ENCODE measurements around the gene ATP1A2.

ATP1A2 gene

GRCh38 chr1:160092366-160093068 is 23.0 kb upstream of the ATP1A2 start:
- no peak overlapping the region for H3K9ac ChIP-seq (ENCODE audit: low read depth, low read length)
- H3K36me3 ChIP-seq (ENCODE audit: insufficient read depth, low read length), result no peaks in the 10 kb centered on the region
- H3K4me1 ChIP-seq (ENCODE audit: insufficient read depth, low read length), result peaks cover 23% of the 10 kb centered on the region
- no peaks in the 10 kb centered on the region for H3K9me3 ChIP-seq (ENCODE audit: control insufficient read depth, insufficient read depth, low read length)

- H3K36me3 ChIP-seq (ENCODE audit: insufficient read depth, low read length), result no peaks in the 10 kb centered on the region
Observed at GRCh38 chr1:160093069-160093395, 22.5 kb upstream of the ATP1A2 start.

GRCh38 chr1:160093624-160094290 is 21.8 kb upstream of the ATP1A2 start:
- Histone ChIP-seq H3K4me1 (ENCODE audit: insufficient read depth, low read length) (peaks cover 25% of the 10 kb centered on the region), H3K9me3 (ENCODE audit: control insufficient read depth, insufficient read depth, low read length) (no peaks in the 10 kb centered on the region), H3K36me3 (ENCODE audit: insufficient read depth, low read length) (no peaks in the 10 kb centered on the region), H3K9ac (ENCODE audit: low read depth, low read length) (no peak overlapping the region)

More at GRCh38 chr1:160093069-160093395, 22.5 kb upstream of the ATP1A2 start:
- Histone ChIP-seq H3K4me1 (ENCODE audit: insufficient read depth, low read length) (peaks cover 25% of the 10 kb centered on the region), H3K9me3 (ENCODE audit: control insufficient read depth, insufficient read depth, low read length) (no peaks in the 10 kb centered on the region), H3K9ac (ENCODE audit: low read depth, low read length) (no peak overlapping the region)

GRCh38 chr1:160094291-160094625 is 21.3 kb upstream of the ATP1A2 start:
- Histone ChIP-seq H3K4me1 (ENCODE audit: insufficient read depth, low read length) (peaks cover 25% of the 10 kb centered on the region), H3K9ac (ENCODE audit: low read depth, low read length) (no peak overlapping the region)

GRCh38 chr1:160094806-160095205 is 20.8 kb upstream of the ATP1A2 start:
- Histone ChIP-seq H3K9me3 (ENCODE audit: control insufficient read depth, insufficient read depth, low read length) (no peaks in the 10 kb centered on the region), H3K9ac (ENCODE audit: low read depth, low read length) (no peak overlapping the region), H3K4me1 (ENCODE audit: insufficient read depth, low read length) (peaks cover 25% of the 10 kb centered on the region), H3K36me3 (ENCODE audit: insufficient read depth, low read length) (no peaks in the 10 kb centered on the region)

More at GRCh38 chr1:160094291-160094625, 21.3 kb upstream of the ATP1A2 start:
- no peaks in the 10 kb centered on the region for H3K36me3 ChIP-seq (ENCODE audit: insufficient read depth, low read length)
- H3K9me3 ChIP-seq (ENCODE audit: control insufficient read depth, insufficient read depth, low read length), result no peaks in the 10 kb centered on the region

GRCh38 chr1:160095382-160096105 is 20.0 kb upstream of the ATP1A2 start:
- no peaks in the 10 kb centered on the region for H3K9me3 ChIP-seq (ENCODE audit: control insufficient read depth, insufficient read depth, low read length)
- peak overlapping the region; percentile 16; the same call in 1 of the 2 replicates for H3K9ac ChIP-seq (ENCODE audit: low read depth, low read length)
- no peaks in the 10 kb centered on the region for H3K36me3 ChIP-seq (ENCODE audit: insufficient read depth, low read length)
- peaks cover 25% of the 10 kb centered on the region for H3K4me1 ChIP-seq (ENCODE audit: insufficient read depth, low read length)

GRCh38 chr1:160096274-160097116 is 19.1 kb upstream of the ATP1A2 start:
- Histone ChIP-seq H3K9ac (ENCODE audit: low read depth, low read length) (no peak overlapping the region), H3K9me3 (ENCODE audit: control insufficient read depth, insufficient read depth, low read length) (no peaks in the 10 kb centered on the region), H3K4me1 (ENCODE audit: insufficient read depth, low read length) (peaks cover 28% of the 10 kb centered on the region), H3K36me3 (ENCODE audit: insufficient read depth, low read length) (no peaks in the 10 kb centered on the region)

GRCh38 chr1:160097151-160097910 is 18.2 kb upstream of the ATP1A2 start:
- Histone ChIP-seq H3K4me1 (ENCODE audit: insufficient read depth, low read length) (peaks cover 29% of the 10 kb centered on the region), H3K9me3 (ENCODE audit: control insufficient read depth, insufficient read depth, low read length) (no peaks in the 10 kb centered on the region)

GRCh38 chr1:160097911-160098851 is 17.4 kb upstream of the ATP1A2 start, which contains the start of gene IGSF8:
Gene IGSF8 (minus strand): TSS chr1:160098619. CDS start chr1:160098472, 147 bp downstream.
- no peaks in the 10 kb centered on the region for H3K9me3 ChIP-seq (ENCODE audit: control insufficient read depth, insufficient read depth, low read length)
- peaks cover 34% of the 10 kb centered on the region for H3K4me1 ChIP-seq (ENCODE audit: insufficient read depth, low read length)
- no peaks in the 10 kb centered on the region for H3K36me3 ChIP-seq (ENCODE audit: insufficient read depth, low read length)
- H3K9ac ChIP-seq (ENCODE audit: low read depth, low read length), result peak within 1 kb of the TSS; percentile 78

More at GRCh38 chr1:160097151-160097910, 18.2 kb upstream of the ATP1A2 start:
- Histone ChIP-seq H3K9ac (ENCODE audit: low read depth, low read length) (peak overlapping the region; percentile 78; the same call in 1 of the 2 replicates), H3K36me3 (ENCODE audit: insufficient read depth, low read length) (no peaks in the 10 kb centered on the region)

- H3K9me3 ChIP-seq (ENCODE audit: control insufficient read depth, insufficient read depth, low read length), result no peaks in the 10 kb centered on the region
- H3K9ac ChIP-seq (ENCODE audit: low read depth, low read length), result peak overlapping the region; percentile 47
- H3K36me3 ChIP-seq (ENCODE audit: insufficient read depth, low read length), result no peaks in the 10 kb centered on the region
- peaks cover 42% of the 10 kb centered on the region for H3K4me1 ChIP-seq (ENCODE audit: insufficient read depth, low read length)
Observed at GRCh38 chr1:160098852-160099561, 16.6 kb upstream of the ATP1A2 start.

- Histone ChIP-seq H3K9ac (ENCODE audit: low read depth, low read length) (no peak overlapping the region), H3K4me1 (ENCODE audit: insufficient read depth, low read length) (peaks cover 47% of the 10 kb centered on the region), H3K36me3 (ENCODE audit: insufficient read depth, low read length) (no peaks in the 10 kb centered on the region), H3K9me3 (ENCODE audit: control insufficient read depth, insufficient read depth, low read length) (no peaks in the 10 kb centered on the region)
Observed at GRCh38 chr1:160099716-160100375, 15.7 kb upstream of the ATP1A2 start.
